NCI-H1092 treated with DMSO at 0.1 percent for 48 hours (cell line): Measurements from ENCODE around the gene ITPR2.
"Not testable (repeated sequence)": the region's sequence is repeated elsewhere in the genome, so short reads cannot be mapped to it uniquely, and the experiment has no call there.

ENCODE experiments used
- DNase-seq: peaks from one replicate; lab custom pipeline; 2025; lab: John Stamatoyannopoulos, UW

ITPR2 gene

GRCh38 chr12:26832822-26833742 lies at the start of gene ITPR2:
Gene ITPR2, minus strand, starts transcription at chr12:26833194. Its CDS starts 413 bp downstream, at chr12:26832781.
- peak; percentile 81 for DNase-seq

DNA sequence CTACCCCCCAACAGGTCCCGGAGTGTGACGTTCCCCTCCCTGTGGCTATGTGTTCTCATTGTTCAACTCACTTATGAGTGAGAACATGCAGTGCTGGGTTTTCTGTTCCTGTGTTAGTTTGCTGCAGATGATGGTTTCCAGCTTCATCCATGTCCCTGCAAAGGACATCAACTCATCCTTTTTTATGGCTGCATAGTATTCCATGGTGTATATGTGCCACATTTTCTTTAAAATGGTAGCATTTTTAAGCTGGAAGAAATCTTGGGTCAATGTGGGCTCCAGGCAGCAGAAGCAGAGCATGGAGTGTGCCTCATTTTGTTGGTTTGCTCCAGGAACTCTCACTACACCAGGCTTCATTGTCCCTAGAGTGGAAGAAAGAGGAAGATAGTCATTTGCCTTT lies 47.6 kb upstream of the ITPR2 start:
- no peak for DNase-seq

- DNase-seq, result peak; percentile 96
Observed at GRCh38 chr12:26878661-26879119, 45.7 kb upstream of the ITPR2 start.

- DNase-seq, result no peak
Observed at GRCh38 chr12:26874501-26875296, 41.7 kb upstream of the ITPR2 start.

DNA sequence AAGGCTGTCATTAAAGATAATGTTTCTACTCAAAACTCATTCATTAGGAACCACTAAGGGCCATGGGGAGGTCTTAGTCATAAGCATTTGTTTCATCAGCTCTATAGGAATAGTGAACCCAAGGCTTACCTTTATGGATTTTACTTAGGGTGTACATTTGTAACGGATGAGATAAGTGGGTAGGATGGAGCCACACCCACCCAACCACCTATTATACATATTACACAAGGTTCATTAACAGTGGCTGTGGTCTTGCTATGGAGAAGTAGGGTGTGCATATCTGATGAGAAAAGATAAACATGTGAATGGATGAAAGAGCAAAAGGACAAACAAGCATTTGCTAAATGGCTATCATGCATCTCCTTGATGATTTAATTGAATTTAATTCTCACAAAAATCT lies 39.6 kb upstream of the ITPR2 start:
- DNase-seq, result no peak

- DNase-seq, result no peak
Observed at GRCh38 chr12:26871985-26872384, 39.0 kb upstream of the ITPR2 start.

DNA sequence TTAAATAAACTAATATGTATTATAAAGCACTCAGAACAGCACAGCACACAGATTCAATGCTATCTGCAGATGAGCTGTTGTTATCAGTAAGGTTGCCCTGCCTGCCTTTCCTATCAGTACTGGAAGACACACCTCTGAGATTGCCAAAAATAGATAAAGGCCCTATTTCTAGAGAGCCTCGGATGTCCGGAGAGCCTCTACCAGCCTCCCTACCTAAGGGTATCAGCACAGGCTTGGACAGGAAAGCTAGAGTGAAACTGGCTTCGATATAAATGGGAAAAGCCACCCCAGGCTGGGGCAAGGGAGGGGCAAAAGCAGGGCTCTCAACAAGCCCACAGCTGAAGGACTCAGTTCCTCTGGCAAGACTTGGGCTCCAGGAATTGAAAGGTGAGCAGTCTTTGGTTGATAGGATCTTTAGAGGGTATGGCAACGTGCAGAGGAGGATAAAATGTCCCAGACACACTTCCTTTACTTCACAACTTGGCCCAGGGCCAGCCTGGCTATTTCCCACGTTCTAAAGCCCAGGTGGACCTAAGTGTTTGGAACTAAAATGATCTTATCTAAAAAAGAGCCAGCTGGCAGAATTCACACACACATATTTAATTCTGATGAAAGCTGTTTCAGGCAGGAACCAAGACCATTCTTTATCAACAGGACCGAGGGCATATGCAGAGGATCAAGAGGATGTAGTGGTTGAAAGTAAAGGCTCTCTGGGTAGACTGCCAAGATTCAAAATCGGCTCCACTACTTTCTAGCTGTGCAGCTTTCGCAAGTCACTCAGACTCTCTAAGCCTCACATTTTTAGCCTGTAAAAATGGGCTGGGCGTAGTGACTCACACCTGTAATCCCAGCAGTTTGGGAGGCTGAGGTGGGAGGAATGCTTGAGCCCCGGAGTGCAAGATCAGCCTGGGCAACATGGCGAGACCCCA lies 37.8 kb upstream of the ITPR2 start:
- DNase-seq, result peak; percentile 80

- no peak for DNase-seq
Observed at GRCh38 chr12:26869908-26870459, 37.0 kb upstream of the ITPR2 start.

DNA sequence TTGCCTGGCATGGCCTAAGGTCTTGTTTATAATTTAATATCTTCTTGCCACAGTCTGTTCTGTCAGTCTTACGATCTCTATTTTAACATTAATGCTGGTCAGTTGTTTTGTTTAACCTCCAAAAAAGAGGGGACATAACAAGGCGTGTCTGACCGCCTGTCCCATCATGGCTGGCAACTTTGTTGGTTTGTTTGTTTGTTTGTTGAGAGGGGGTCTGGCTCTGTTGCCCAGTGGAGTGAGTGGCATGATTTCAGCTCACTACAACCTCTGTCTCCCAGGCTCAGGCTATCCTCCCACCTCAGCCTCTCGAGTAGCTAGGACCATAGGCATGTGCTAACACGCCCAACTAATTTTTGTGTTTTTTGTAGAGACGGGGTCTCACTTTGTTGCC lies 36.1 kb upstream of the ITPR2 start:
- no peak for DNase-seq

DNA sequence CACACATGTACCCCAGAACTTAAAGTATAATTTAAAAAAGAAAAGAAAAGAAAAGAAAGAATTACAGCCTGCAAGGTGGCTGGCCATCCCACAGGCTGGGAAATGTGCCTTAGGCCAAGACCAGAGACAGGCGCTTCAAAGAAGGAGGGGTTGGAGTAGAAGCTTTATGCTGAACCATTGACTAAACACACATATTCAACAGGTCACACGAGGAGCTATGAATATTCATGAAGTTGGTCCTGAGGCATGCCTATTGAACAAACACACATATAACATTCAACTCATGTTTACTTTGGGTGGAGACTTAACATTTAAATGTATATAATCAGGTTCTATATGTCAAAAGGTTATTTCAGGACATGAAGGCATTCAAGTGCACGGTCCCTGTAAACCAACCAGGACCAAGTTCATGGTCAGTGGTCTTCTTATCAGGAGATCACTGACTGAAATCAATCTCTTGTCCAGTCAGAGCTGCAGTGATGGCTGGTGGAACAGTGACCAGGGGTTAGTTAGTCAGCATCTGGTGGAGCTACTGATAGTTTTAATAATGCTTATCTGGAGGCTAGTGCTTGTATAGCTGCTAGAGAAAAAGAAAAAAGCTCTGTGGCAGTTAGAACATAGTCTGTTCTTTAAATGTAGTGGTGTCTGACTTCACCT lies 35.6 kb upstream of the ITPR2 start:
- DNase-seq, result no peak

- no peak for DNase-seq
Observed at GRCh38 chr12:26867080-26867479, 34.1 kb upstream of the ITPR2 start.

GRCh38 chr12:26863515-26863914 lies 30.5 kb upstream of the ITPR2 start:
- no peak for DNase-seq

GRCh38 chr12:26862787-26863186 lies 29.8 kb upstream of the ITPR2 start:
- not testable (repeated sequence) for DNase-seq

DNA sequence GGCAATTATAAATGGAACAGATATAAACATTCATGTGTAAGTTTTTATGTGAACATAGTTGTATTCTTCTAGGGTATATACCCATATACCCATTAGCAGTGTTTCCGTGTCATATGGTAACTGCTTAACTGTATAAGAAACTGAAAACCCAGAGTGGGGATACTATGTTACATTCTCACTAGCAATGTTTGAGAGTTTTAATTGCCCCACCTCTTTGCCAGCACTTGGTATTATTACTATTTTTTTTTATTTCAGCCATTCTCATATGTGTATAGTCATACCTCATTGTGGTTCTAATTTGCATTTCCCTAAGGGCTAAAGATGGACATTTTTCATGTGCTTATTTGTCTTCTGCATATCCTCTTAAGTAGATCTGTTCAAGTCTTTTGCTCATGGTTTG lies 28.7 kb upstream of the ITPR2 start:
- no peak for DNase-seq

DNA sequence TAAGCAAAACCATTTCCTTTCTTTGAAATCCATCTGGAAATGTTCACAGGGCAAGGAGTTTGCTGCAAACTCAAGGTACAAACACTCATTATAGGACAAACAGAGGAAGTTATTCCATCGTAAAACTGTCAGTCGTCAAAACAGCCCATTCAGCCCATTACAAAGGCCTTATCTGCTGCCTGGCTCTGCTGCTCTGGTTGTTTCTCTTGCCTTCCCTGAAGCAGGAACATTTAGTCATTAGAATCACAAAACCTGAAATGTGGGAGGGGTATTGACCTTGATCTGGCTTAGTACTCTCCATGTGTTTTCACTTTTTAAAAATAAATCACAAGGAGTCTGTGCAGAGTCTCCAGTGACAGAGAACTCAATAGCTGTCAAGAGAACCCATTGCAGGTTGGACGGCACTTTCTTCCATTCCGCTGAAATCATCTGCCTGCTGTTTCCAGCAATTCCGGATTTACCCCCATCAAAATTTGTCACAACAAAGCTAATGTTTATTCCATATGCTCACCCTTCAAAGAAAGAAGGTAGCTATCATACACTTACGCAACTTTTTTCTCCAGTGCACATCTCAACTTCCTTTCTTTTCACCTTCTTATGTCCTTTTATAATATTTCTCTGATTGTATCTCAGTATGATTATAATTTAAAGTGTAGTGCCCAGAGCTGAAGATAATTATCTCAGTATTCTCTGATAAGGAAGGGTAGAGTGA lies 24.6 kb upstream of the ITPR2 start:
- no peak for DNase-seq

GRCh38 chr12:26855337-26855736 lies 22.3 kb upstream of the ITPR2 start:
- no peak for DNase-seq

GRCh38 chr12:26854031-26854390 lies 21.0 kb upstream of the ITPR2 start:
- no peak for DNase-seq

DNA sequence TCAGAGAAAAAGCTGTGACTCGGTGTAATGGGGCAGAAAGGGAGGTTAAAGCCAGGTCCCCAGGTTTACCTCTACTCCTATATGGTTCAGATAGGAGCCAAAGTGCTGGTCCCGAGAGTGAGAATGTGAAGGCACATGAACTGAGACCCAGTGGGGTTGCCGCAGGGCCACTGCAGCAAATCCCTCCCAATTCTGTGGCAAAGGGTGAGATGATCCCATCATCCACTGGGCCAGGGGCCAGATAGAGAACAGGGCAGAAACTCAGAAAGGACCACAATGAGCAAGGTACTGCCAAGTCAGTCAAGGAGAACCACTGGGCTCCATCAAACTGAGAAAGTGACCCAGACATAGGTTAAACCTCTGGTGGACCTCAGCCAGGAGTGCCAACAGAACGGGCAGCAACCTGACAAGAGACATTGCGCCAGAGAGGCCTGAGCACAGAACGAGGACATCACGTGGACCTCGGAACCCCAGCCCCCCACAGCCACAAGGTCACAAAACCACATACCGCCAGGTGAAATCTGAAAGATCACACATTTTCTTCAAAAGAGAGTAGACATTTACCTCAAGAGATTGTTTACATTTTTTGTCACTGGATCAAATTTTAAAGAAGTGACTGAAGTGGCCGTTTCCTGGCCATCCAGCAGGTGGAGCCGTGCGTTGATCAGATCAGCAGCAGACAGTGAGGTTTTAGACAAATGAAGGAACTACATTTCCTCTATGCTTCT lies 20.5 kb upstream of the ITPR2 start:
- peak; percentile 70 for DNase-seq

DNA sequence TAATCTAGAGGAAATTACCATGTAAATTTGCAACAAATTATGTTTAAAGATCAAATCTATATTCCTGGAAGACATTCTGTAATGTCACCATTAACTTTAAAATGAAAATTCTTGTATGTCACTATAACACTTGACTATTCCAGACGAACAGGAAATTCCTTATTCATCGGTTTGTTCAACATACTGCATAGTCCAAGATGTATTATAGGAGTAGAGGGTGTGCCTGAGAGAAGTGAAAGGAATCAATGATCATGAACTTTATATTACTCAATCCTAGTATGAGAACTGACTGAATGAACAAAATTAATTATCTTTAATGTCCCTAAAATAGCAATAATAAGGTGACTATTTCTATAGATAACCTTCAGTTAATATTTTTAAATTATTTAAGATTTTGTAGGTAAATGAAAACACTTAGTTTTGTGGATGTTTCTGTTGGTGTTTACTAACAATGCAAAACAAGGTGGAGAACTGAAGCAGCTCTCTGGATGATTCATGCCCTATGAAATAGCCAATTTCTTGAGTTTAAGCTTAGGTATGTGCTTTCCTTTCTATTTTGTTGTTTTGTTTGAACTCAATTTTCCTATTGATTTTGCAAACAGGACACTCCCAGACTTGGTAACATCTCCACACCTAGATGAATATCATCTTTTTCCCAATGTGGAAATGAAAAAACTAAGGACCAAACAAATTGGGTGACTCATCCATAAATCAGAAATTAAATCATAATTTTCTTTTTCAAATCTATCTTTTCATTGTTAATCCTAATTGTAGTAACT lies 18.2 kb upstream of the ITPR2 start:
- DNase-seq, result no peak
